Tibial nerve (tissue), 4 donors: Measurements from ENCODE around the gene SYNPO. TPM values are rescaled to one million over a fixed set of nuclear protein-coding genes. Genes with fewer than 3 reads are reported as not detected.
A peak's percentile ranks its signal among the peaks of the same experiment; 100 is the strongest.

Experiments
- DNase-seq, 2 donors: peaks; one replicate each; pipeline ENCODE4 v3.0.0-alpha.2; 2019; ENCODE audit warnings: low spot score in 2 of 2
- H3K27ac ChIP-seq, 4 donors: fragments of 200-600 bp; sonication (generic) in 3 of 4; one replicate each; pipeline ENCODE4 v1.5.1; 2017 to 2019; ENCODE audit warnings: mild to moderate bottlenecking in 1 of 4
- H3K27me3 ChIP-seq, 2 donors: fragments of 200-600 bp; sonication (generic) in 1 of 2; one replicate each; pipeline versions ENCODE4 v1.5.1 to v1.6.0; 2017 to 2019
- H3K36me3 ChIP-seq, 3 donors: fragments of 200-600 bp; sonication (generic); one replicate each; pipeline ENCODE4 v1.5.1; 2018 to 2019
- H3K4me1 ChIP-seq, 4 donors: fragments of 200-600 bp; sonication (generic) in 3 of 4; one replicate each; pipeline ENCODE4 v1.5.1; 2017 to 2019
- H3K4me3 ChIP-seq, 4 donors: fragments of 200-600 bp; sonication (generic) in 3 of 4; one replicate each; pipeline ENCODE4 v1.5.1; 2017 to 2019; ENCODE audit warnings: mild to moderate bottlenecking in 1 of 4, moderate library complexity in 1 of 4
- H3K9me3 ChIP-seq, 4 donors: fragments of 200-600 bp; sonication (generic) in 3 of 4; one replicate each; pipeline ENCODE4 v1.5.1; 2017 to 2019
- CTCF ChIP-seq, 5 experiments: fragments of 200-600 bp in 3 of 5; fragments of 450-650 bp in 2 of 5; sonication (generic) in 3 of 5; IDR thresholded peaks; one replicate each; pipeline ENCODE4 v1.5.1; 2016 to 2019; ENCODE audit warnings: antibody characterized with exemption in 5 of 5, mild to moderate bottlenecking in 3 of 5, moderate library complexity in 2 of 5
- EP300 ChIP-seq, 2 donors: sonication (generic); formaldehyde crosslinking; IDR thresholded peaks; one replicate each; pipeline ENCODE4 v1.6.1; 2017; ENCODE audit warnings: antibody characterized with exemption in 2 of 2, mild to moderate bottlenecking in 1 of 2
- POLR2A ChIP-seq, 2 donors: fragments of 450-650 bp; IDR thresholded peaks; one replicate each; pipeline ENCODE4 v1.6.1; 2017; ENCODE audit warnings: antibody characterized with exemption in 2 of 2, mild to moderate bottlenecking in 2 of 2, moderate library complexity in 2 of 2
- WGBS, 2 donors: methylation state at CpG; one replicate each; pipeline ENCODE4 v1.1.5; 2018; 5-methylcytosine and 5-hydroxymethylcytosine counted together
- total RNA-seq, 4 donors: library from RNA; depleted of rRNA; stranded (reverse); fragments of >200 nt; gene quantifications; one replicate each; pipeline ENCODE4 v1.1.0, GENCODE V29; 2016

Gene SYNPO
- total RNA-seq, 4 donors from 2014 or later, result 58.4 to 71.5 (median 63.5) TPM

GRCh38 chr5:150611026-150611425 lies 29.4 kb upstream of the SYNPO start:
- Histone ChIP-seq H3K27me3 (no peaks in the 10 kb centered on the region), H3K36me3 (no peaks in the 10 kb centered on the region), H3K9me3 (no peaks in the 10 kb centered on the region), H3K27ac (peak overlapping the region; percentile 13 to 83 (median 72)), H3K4me3 (no peak overlapping the region), H3K4me1 (peaks cover 0 to 54% (median 31%) of the 10 kb centered on the region in 4 donors)
- no peak for DNase-seq
- whole genome bisulfite sequencing, 2 donors, result 54 to 55% methylated on average over 6 of the region's 6 CpGs
- TF ChIP-seq EP300 (IDR thresholded peaks at IDR 0.05) (no peak), POLR2A (IDR thresholded peaks at IDR 0.05) (no peak), CTCF (IDR thresholded peaks at IDR 0.05) (no peak)

GRCh38 chr5:150612405-150612804 lies 28.1 kb upstream of the SYNPO start:
- no peaks in the 10 kb centered on the region for H3K27me3 ChIP-seq
- no peaks in the 10 kb centered on the region for H3K36me3 ChIP-seq
- no peak for TF ChIP-seq EP300 (IDR thresholded peaks at IDR 0.05)
- no peak for TF ChIP-seq POLR2A (IDR thresholded peaks at IDR 0.05)
- TF ChIP-seq CTCF (IDR thresholded peaks at IDR 0.05), result no peak
- H3K27ac ChIP-seq, result peak overlapping the region in 3 of 4 donors; percentile 13 to 83 (median 25)
- H3K4me3 ChIP-seq, result no peak overlapping the region
- no peaks in the 10 kb centered on the region for H3K9me3 ChIP-seq
- 80 to 82% methylated on average over 4 of the region's 4 CpGs for WGBS, 2 donors
- H3K4me1 ChIP-seq, result peaks cover 0 to 68% (median 36%) of the 10 kb centered on the region in 4 donors
- DNase-seq, result no peak

GRCh38 chr5:150612905-150613670 lies 27.4 kb upstream of the SYNPO start:
- Histone ChIP-seq H3K4me1 (peaks cover 0 to 75% (median 37%) of the 10 kb centered on the region in 4 donors), H3K9me3 (no peaks in the 10 kb centered on the region), H3K36me3 (no peaks in the 10 kb centered on the region), H3K27ac (peak overlapping the region in 2 of 4 donors; percentile 15 to 26), H3K4me3 (no peak overlapping the region), H3K27me3 (no peaks in the 10 kb centered on the region)
- TF ChIP-seq POLR2A (IDR thresholded peaks at IDR 0.05) (no peak), CTCF (IDR thresholded peaks at IDR 0.05) (no peak), EP300 (IDR thresholded peaks at IDR 0.05) (no peak)
- no peak for DNase-seq
- WGBS, 2 donors, result 71 to 82% methylated on average over 4 of the region's 4 CpGs

GRCh38 chr5:150613991-150614660 lies 26.3 kb upstream of the SYNPO start:
- no peak overlapping the region for H3K4me3 ChIP-seq
- DNase-seq, result no peak
- no peak for TF ChIP-seq POLR2A (IDR thresholded peaks at IDR 0.05)
- TF ChIP-seq CTCF (IDR thresholded peaks at IDR 0.05), result no peak
- no peak for TF ChIP-seq EP300 (IDR thresholded peaks at IDR 0.05)
- peaks cover 0 to 85% (median 48%) of the 10 kb centered on the region in 4 donors for H3K4me1 ChIP-seq
- WGBS, 2 donors, result 77 to 78% methylated on average over 9 of the region's 9 CpGs
- peak overlapping the region in 2 of 4 donors; percentile 26 to 67 for H3K27ac ChIP-seq
- H3K9me3 ChIP-seq, result no peaks in the 10 kb centered on the region
- H3K36me3 ChIP-seq, result no peaks in the 10 kb centered on the region
- H3K27me3 ChIP-seq, result no peaks in the 10 kb centered on the region

GRCh38 chr5:150614661-150615060 lies 25.8 kb upstream of the SYNPO start:
- peaks cover 0 to 88% (median 53%) of the 10 kb centered on the region in 4 donors for H3K4me1 ChIP-seq
- no peaks in the 10 kb centered on the region for H3K27me3 ChIP-seq
- WGBS, 2 donors, result 53 to 67% methylated on average over 3 to 4 of the region's 4 CpGs
- H3K36me3 ChIP-seq, result no peaks in the 10 kb centered on the region
- no peak for DNase-seq
- no peak overlapping the region for H3K4me3 ChIP-seq
- TF ChIP-seq CTCF (IDR thresholded peaks at IDR 0.05) (no peak), POLR2A (IDR thresholded peaks at IDR 0.05) (no peak), EP300 (IDR thresholded peaks at IDR 0.05) (no peak)
- no peaks in the 10 kb centered on the region for H3K9me3 ChIP-seq
- peak overlapping the region in 2 of 4 donors; percentile 45 to 67 for H3K27ac ChIP-seq
